ENCODE results near the gene LCE3B.

- TF ChIP-seq CTCF (conservative IDR thresholded peaks at IDR 0.05) (no peak), ZFX (IDR thresholded peaks at IDR 0.05) (no peak)
Measured at GRCh38 chr1:152621993-152622392, 8.4 kb downstream of the LCE3B start.
